ENCODE measurements around the gene ZNF827.

The ZNF827 gene

DNA sequence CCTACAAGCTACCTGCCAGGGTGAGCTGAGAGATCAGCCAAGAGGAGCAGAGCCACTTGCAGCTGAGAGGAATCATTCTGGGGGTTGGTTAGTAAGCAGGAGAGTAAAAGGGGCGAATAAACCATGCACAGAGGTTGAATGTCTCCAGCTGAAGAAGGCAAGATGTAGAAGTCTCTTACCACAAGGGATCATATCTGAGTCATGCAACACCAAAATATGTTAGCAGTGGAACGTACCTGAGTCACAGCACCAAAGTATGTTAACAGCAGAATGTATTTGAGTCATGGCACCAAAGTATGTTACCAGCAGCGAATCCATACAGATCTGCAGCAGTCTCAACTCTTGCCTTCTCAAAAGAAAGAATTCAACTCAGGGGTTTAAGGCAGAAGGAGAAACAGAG, 228.8 kb downstream of the ZNF827 start:
- Histone ChIP-seq H3K9me3 (ENCODE audit: insufficient read depth, low read length) (no peaks in the 10 kb centered on the region), H3K27ac (ENCODE audit: low read depth, low read length) (no peak overlapping the region), H3K4me2 (ENCODE audit: low read depth, low read length, poor library complexity, severe bottlenecking) (no peak overlapping the region), H2AFZ (ENCODE audit: low read depth, low read length, severe bottlenecking) (no peak overlapping the region), H3K9me2 (replicated peaks; ENCODE audit: insufficient read depth, low read length) (no peaks in the 10 kb centered on the region), H3F3A (ENCODE audit: insufficient read depth) (no peaks in the 10 kb centered on the region), H4K20me1 (ENCODE audit: low read depth, low read length) (no peaks in the 10 kb centered on the region), H3K4me3 (ENCODE audit: insufficient read depth, low read length, poor library complexity, severe bottlenecking) (no peak overlapping the region), H3K27me3 (ENCODE audit: low read length) (no peaks in the 10 kb centered on the region), H3K9ac (ENCODE audit: low read length) (no peak overlapping the region), H3K79me2 (ENCODE audit: insufficient read depth, low read length) (no peaks in the 10 kb centered on the region), H3K36me3 (ENCODE audit: low read length) (no peaks in the 10 kb centered on the region)
- TF ChIP-seq CTCF (IDR thresholded peaks at IDR 0.05; ENCODE audit: insufficient read depth, low read length, poor library complexity, severe bottlenecking): no peak
- no peak for TF ChIP-seq EZH2phosphoT487 (conservative IDR thresholded peaks at IDR 0.05; ENCODE audit: low read length)

- no peaks in the 10 kb centered on the region for H3K27me3 ChIP-seq (ENCODE audit: low read length)
- no peaks in the 10 kb centered on the region for H3K36me3 ChIP-seq (ENCODE audit: low read length)
- H3K9me2 ChIP-seq (replicated peaks; ENCODE audit: insufficient read depth, low read length): no peaks in the 10 kb centered on the region
- H2AFZ ChIP-seq (ENCODE audit: low read depth, low read length, severe bottlenecking): no peak overlapping the region
- TF ChIP-seq EZH2phosphoT487 (conservative IDR thresholded peaks at IDR 0.05; ENCODE audit: low read length) (no peak), CTCF (IDR thresholded peaks at IDR 0.05; ENCODE audit: insufficient read depth, low read length, poor library complexity, severe bottlenecking) (no peak)
- H3K9me3 ChIP-seq (ENCODE audit: insufficient read depth, low read length): no peaks in the 10 kb centered on the region
- H4K20me1 ChIP-seq (ENCODE audit: low read depth, low read length): no peaks in the 10 kb centered on the region
- no peaks in the 10 kb centered on the region for H3F3A ChIP-seq (ENCODE audit: insufficient read depth)
- no peaks in the 10 kb centered on the region for H3K79me2 ChIP-seq (ENCODE audit: insufficient read depth, low read length)
- H3K9ac ChIP-seq (ENCODE audit: low read length): no peak overlapping the region
- H3K4me3 ChIP-seq (ENCODE audit: insufficient read depth, low read length, poor library complexity, severe bottlenecking): no peak overlapping the region
- H3K4me2 ChIP-seq (ENCODE audit: low read depth, low read length, poor library complexity, severe bottlenecking): no peak overlapping the region
- H3K27ac ChIP-seq (ENCODE audit: low read depth, low read length): no peak overlapping the region
Measured at GRCh38 chr4:145709336-145709735, 229.3 kb downstream of the ZNF827 start.
